Ovary (tissue), 3 donors: ENCODE data around the gene SLCO4C1.

Experiments
- CTCF ChIP-seq, 3 donors: fragments of 450-650 bp in 2 of 3; fragments of 200-600 bp in 1 of 3; IDR thresholded peaks; one replicate each; pipeline versions ENCODE4 v1.5.1 to v1.8.0; 2016 to 2022; ENCODE audit warnings: antibody characterized with exemption in 3 of 3, mild to moderate bottlenecking in 1 of 3
- POLR2A ChIP-seq: fragments of 450-650 bp; IDR thresholded peaks from one replicate; pipeline ENCODE4 v1.6.1; 2017; ENCODE audit warnings: antibody characterized with exemption, mild to moderate bottlenecking, moderate library complexity
- donor health status: DM: no; HTN: no; CAD: no.

DNA sequence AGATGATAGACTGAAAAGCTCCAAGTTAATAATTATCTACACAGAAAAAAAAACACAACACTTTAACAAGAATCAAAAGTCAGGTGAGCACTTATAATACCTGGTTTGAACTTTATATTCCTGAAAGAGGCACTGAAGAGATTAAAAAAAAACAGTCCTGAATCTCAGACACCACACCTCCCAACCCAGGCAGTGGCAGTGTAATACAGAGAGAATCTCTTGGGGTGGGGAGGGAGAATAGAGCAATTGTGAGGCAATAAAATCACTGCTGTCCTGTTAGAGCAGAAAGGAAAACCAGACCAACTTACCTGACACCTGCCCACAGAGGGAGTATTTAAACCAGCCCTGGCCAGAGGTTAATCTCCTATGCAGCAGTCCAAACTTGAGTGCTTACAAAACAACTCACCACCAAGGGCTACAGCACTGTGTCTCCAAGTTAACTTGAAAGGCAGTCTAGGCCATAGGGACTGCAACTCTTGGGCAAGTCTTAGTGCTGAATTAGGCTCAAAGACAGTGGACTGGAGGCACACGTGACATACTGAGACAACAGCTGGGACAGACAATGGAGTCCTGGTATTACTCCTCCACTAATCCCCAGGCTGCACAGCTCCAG is 54.2 kb downstream of the SLCO4C1 start:
- TF ChIP-seq CTCF (IDR thresholded peaks at IDR 0.05) (no peak), POLR2A (no peak)
